ENCODE measurements around the gene TCF7L1. TPM values are rescaled to one million over a fixed set of nuclear protein-coding genes. Genes with fewer than 3 reads are reported as not detected.

TCF7L1 gene
- total RNA-seq, 1 donor from 2014 or later = 6.6 TPM

DNA sequence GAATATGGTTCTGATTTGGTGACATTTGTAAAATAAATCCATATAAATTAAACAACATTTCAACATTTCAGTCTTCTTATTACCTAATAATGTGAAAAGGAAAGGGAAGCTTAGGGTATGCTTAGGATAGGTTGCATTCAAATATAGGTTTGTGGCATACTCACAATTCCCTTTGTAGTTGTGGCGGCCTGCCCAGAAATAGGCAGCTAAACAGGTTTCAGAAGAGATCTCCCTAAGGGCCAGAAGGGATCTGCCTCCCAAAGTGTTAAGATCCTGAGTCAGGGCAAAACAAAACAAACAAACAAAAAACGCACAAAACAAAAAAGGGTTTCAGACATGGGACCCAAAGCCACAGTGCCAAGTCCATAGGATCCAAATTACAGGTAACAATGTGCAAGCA lies 41.4 kb upstream of the TCF7L1 start:
- no peak for DNase-seq
- Mint-ChIP-seq H3K36me3 (ENCODE audit: unreplicated experiment) (no peaks in the 10 kb centered on the region), H3K4me1 (ENCODE audit: low read depth, unreplicated experiment) (peaks cover 15% of the 10 kb centered on the region), H3K9me3 (ENCODE audit: unreplicated experiment) (peaks cover 14% of the 10 kb centered on the region), H3K27me3 (ENCODE audit: unreplicated experiment) (peaks cover 11% of the 10 kb centered on the region), H3K27ac (ENCODE audit: unreplicated experiment) (no peak overlapping the region), H3K4me3 (ENCODE audit: unreplicated experiment) (no peak overlapping the region)
- TF ChIP-seq, protein P1, sequence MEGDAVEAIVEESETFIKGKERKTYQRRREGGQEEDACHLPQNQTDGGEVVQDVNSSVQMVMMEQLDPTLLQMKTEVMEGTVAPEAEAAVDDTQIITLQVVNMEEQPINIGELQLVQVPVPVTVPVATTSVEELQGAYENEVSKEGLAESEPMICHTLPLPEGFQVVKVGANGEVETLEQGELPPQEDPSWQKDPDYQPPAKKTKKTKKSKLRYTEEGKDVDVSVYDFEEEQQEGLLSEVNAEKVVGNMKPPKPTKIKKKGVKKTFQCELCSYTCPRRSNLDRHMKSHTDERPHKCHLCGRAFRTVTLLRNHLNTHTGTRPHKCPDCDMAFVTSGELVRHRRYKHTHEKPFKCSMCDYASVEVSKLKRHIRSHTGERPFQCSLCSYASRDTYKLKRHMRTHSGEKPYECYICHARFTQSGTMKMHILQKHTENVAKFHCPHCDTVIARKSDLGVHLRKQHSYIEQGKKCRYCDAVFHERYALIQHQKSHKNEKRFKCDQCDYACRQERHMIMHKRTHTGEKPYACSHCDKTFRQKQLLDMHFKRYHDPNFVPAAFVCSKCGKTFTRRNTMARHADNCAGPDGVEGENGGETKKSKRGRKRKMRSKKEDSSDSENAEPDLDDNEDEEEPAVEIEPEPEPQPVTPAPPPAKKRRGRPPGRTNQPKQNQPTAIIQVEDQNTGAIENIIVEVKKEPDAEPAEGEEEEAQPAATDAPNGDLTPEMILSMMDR (IDR thresholded peaks at IDR 0.05; ENCODE audit: partially characterized antibody, unreplicated experiment) = no peak

DNA sequence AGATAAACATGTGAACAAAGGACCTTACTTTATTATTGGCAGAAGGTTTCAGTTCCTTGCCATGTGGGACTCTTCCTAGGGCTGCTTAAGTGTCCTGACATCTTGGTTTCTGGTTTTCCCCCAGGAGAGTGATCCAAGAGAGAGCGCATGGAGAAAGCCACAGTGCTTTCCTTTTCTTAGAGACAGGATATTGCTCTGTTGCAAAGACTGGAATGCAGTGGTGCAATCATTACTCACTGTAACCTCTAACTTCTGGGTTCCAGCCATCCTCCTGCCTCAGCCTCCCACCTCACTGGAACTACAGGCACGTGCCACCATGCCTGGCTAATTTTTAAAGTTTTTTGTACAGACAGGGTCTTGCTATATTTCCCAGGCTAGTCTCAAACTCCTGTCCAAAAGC lies 38.1 kb upstream of the TCF7L1 start:
- TF ChIP-seq, protein P1 (IDR thresholded peaks at IDR 0.05; ENCODE audit: partially characterized antibody, unreplicated experiment) = no peak
- no peak for DNase-seq
- H3K9me3 Mint-ChIP-seq (ENCODE audit: unreplicated experiment) = peaks cover 5% of the 10 kb centered on the region
- peaks cover 4% of the 10 kb centered on the region for H3K27me3 Mint-ChIP-seq (ENCODE audit: unreplicated experiment)
- no peak overlapping the region for H3K4me3 Mint-ChIP-seq (ENCODE audit: unreplicated experiment)
- no peak overlapping the region for H3K27ac Mint-ChIP-seq (ENCODE audit: unreplicated experiment)
- peaks cover 3% of the 10 kb centered on the region for H3K4me1 Mint-ChIP-seq (ENCODE audit: low read depth, unreplicated experiment)
- no peaks in the 10 kb centered on the region for H3K36me3 Mint-ChIP-seq (ENCODE audit: unreplicated experiment)

DNA sequence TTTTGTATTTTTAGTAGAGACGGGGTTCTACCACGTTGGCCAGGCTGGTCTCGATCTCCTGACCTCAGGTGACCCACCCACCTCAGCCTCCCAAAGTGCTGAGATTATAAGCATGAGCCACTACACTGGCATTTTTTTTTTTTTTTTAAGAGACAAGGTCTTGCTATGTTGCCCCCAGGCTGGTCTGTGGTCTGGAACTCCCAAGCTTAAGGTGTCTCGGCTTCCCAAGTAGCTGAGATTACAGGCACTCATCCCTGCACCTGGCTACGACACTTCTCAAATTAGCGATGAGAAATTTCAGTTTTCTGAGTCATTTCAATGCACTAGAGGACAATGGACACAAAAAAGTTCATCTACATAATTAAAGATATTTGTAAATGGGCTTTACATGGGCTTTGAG lies 36.6 kb upstream of the TCF7L1 start:
- Mint-ChIP-seq H3K27me3 (ENCODE audit: unreplicated experiment) (no peaks in the 10 kb centered on the region), H3K36me3 (ENCODE audit: unreplicated experiment) (no peaks in the 10 kb centered on the region), H3K27ac (ENCODE audit: unreplicated experiment) (no peak overlapping the region), H3K9me3 (ENCODE audit: unreplicated experiment) (no peaks in the 10 kb centered on the region), H3K4me3 (ENCODE audit: unreplicated experiment) (no peak overlapping the region), H3K4me1 (ENCODE audit: low read depth, unreplicated experiment) (peaks cover 3% of the 10 kb centered on the region)
- no peak for DNase-seq
- TF ChIP-seq, protein P1 (IDR thresholded peaks at IDR 0.05; ENCODE audit: partially characterized antibody, unreplicated experiment) = no peak

DNA sequence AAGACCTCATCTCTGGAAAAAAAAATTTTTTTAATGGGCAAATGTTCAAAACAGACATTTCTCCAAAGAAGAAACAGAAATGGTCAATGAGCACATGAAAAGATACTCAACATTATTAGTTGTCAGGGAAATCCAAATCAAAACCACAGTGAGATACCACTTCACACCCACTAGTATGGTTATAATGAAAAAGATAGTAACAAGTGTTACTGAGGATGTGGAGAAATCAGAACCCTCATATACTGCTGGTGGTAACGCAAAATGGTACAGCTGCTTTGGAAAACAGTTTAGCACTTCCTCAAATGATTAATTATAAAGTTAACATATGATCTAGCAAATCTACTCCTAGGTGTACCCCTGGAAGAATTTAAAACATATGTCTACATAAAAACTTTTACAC lies 29.0 kb upstream of the TCF7L1 start:
- H3K36me3 Mint-ChIP-seq (ENCODE audit: unreplicated experiment) = no peaks in the 10 kb centered on the region
- H3K27me3 Mint-ChIP-seq (ENCODE audit: unreplicated experiment) = no peaks in the 10 kb centered on the region
- no peak overlapping the region for H3K27ac Mint-ChIP-seq (ENCODE audit: unreplicated experiment)
- H3K4me3 Mint-ChIP-seq (ENCODE audit: unreplicated experiment) = no peak overlapping the region
- TF ChIP-seq, protein P1 (IDR thresholded peaks at IDR 0.05; ENCODE audit: partially characterized antibody, unreplicated experiment) = no peak
- no peaks in the 10 kb centered on the region for H3K9me3 Mint-ChIP-seq (ENCODE audit: unreplicated experiment)
- no peaks in the 10 kb centered on the region for H3K4me1 Mint-ChIP-seq (ENCODE audit: low read depth, unreplicated experiment)
- no peak for DNase-seq

DNA sequence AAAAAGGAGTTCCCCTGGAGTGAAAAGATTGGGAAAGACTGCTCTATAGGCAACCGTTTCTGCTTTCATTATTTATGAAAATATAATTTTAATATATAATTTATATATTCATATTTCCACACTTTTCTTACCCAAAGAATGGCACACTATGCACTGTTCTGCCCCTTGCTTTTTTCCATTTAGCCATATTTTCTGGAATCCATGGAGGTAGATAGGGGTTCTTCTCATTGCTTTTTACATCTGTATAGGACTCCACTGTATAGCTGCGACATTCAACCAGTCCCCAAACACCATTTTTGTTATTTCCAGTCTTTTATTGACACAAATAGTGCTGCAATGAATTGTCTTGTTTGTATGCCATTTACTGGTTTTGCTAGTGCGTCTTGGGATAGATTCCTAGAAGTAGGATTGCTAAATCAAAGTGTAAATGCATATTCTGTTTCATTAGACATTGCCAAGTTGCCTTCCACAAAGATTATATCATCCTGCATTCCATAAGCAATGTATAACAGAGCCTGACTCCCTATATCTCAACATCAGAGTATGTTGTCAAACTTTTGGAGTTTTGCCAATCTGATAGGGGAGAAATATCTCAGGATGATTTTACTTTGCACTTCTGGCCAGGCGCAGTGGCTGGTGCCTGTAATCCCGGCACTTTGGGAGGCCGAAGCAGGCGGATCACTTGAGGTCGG lies 26.6 kb upstream of the TCF7L1 start:
- no peak overlapping the region for H3K27ac Mint-ChIP-seq (ENCODE audit: unreplicated experiment)
- H3K36me3 Mint-ChIP-seq (ENCODE audit: unreplicated experiment) = no peaks in the 10 kb centered on the region
- H3K4me1 Mint-ChIP-seq (ENCODE audit: low read depth, unreplicated experiment) = no peaks in the 10 kb centered on the region
- no peak for DNase-seq
- no peaks in the 10 kb centered on the region for H3K27me3 Mint-ChIP-seq (ENCODE audit: unreplicated experiment)
- TF ChIP-seq, protein P1 (IDR thresholded peaks at IDR 0.05; ENCODE audit: partially characterized antibody, unreplicated experiment) = no peak
- H3K9me3 Mint-ChIP-seq (ENCODE audit: unreplicated experiment) = peaks cover 2% of the 10 kb centered on the region
- no peak overlapping the region for H3K4me3 Mint-ChIP-seq (ENCODE audit: unreplicated experiment)

All from glutamatergic neuron (in vitro differentiated cells).